GM23338 (cell line): ENCODE results near the gene FST. TPM values are rescaled to one million over a fixed set of nuclear protein-coding genes. Genes with fewer than 3 reads are reported as not detected.

ENCODE experiments used
- CREB1 ChIP-seq: fragments of 250-450 bp; sonication (Bioruptor Pico); IDR thresholded peaks from 2 replicates; pipeline ENCODE4 v1.5.0; 2020; ENCODE audit warnings: low read depth, mild to moderate bottlenecking, moderate library complexity
- ETS1 ChIP-seq: IDR thresholded peaks from 2 replicates; pipeline ENCODE4 v1.6.1; 2016; ENCODE audit warnings: antibody characterized with exemption
- EZH2 ChIP-seq: fragments of 200-600 bp; sonication (generic); IDR thresholded peaks from one replicate; pipeline ENCODE4 v1.8.0; 2017; ENCODE audit warnings: antibody characterized with exemption, mild to moderate bottlenecking, low read depth; ENCODE audit not compliant: unreplicated experiment
- POLR2AphosphoS5 ChIP-seq: IDR thresholded peaks from 2 replicates; pipeline ENCODE4 v1.6.1; 2016; ENCODE audit warnings: antibody characterized with exemption, low read depth
- REST ChIP-seq: IDR thresholded peaks from one replicate; pipeline ENCODE4 v1.6.1; 2018; ENCODE audit warnings: antibody characterized with exemption; ENCODE audit not compliant: unreplicated experiment
- STAT1 ChIP-seq: IDR thresholded peaks from one replicate; pipeline ENCODE4 v1.6.1; 2016; ENCODE audit warnings: antibody characterized with exemption; ENCODE audit not compliant: unreplicated experiment
- ZNF114 ChIP-seq: fragments of 250-450 bp; sonication (Bioruptor Pico); IDR thresholded peaks from 2 replicates; pipeline ENCODE4 v1.5.0; 2020; ENCODE audit warnings: mild to moderate bottlenecking, moderate library complexity
- ZNF331 ChIP-seq: fragments of 250-450 bp; sonication (Bioruptor Pico); IDR thresholded peaks from 2 replicates; pipeline ENCODE4 v1.5.0; 2020; ENCODE audit warnings: low read depth, mild to moderate bottlenecking, moderate library complexity
- polyA plus RNA-seq: library from polyadenylated mRNA; unstranded; fragments of >200 nt; fragmentation: Nextera tagmentation; extraction: Ambion mirVana; gene quantifications from 2 replicates; pipeline ENCODE4 v1.2.1, GENCODE V29; 2016
- total RNA-seq: library from RNA; depleted of rRNA; stranded (reverse); fragments of >200 nt; shearing (Covaris generic); gene quantifications from 2 replicates; pipeline ENCODE4 v1.2.3, GENCODE V29; 2014
- TF ChIP-seq, protein P1 (sequence below): fragments of 250-450 bp; sonication (Bioruptor Pico); IDR thresholded peaks from 2 replicates; pipeline ENCODE4 v1.5.0; 2020; ENCODE audit warnings: mild to moderate bottlenecking, moderate library complexity

Gene FST
- total and polyA plus RNA-seq, 2 experiments from 2014 or later: 7.6 to 13.9 TPM

DNA sequence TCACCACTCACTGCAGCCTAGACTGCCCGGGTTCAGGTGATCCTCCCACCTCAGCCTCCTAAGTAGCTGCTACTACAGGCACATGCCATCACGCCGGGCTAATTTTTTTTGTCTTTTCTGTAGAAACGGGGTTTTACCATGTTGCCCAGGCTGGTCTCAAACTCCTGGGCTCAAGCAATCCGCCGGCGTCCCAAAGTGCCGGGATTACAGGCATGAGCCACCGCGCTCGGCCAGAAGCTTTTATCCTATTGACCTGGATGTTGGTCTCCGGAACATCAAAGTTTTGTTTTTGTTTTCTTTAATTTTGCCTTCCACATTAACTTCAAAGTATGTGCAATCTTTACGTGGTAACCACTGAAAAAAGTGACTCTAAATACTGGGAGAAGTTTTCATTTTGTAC lies 42.4 kb upstream of the FST start (continued):
- TF ChIP-seq, protein P1, sequence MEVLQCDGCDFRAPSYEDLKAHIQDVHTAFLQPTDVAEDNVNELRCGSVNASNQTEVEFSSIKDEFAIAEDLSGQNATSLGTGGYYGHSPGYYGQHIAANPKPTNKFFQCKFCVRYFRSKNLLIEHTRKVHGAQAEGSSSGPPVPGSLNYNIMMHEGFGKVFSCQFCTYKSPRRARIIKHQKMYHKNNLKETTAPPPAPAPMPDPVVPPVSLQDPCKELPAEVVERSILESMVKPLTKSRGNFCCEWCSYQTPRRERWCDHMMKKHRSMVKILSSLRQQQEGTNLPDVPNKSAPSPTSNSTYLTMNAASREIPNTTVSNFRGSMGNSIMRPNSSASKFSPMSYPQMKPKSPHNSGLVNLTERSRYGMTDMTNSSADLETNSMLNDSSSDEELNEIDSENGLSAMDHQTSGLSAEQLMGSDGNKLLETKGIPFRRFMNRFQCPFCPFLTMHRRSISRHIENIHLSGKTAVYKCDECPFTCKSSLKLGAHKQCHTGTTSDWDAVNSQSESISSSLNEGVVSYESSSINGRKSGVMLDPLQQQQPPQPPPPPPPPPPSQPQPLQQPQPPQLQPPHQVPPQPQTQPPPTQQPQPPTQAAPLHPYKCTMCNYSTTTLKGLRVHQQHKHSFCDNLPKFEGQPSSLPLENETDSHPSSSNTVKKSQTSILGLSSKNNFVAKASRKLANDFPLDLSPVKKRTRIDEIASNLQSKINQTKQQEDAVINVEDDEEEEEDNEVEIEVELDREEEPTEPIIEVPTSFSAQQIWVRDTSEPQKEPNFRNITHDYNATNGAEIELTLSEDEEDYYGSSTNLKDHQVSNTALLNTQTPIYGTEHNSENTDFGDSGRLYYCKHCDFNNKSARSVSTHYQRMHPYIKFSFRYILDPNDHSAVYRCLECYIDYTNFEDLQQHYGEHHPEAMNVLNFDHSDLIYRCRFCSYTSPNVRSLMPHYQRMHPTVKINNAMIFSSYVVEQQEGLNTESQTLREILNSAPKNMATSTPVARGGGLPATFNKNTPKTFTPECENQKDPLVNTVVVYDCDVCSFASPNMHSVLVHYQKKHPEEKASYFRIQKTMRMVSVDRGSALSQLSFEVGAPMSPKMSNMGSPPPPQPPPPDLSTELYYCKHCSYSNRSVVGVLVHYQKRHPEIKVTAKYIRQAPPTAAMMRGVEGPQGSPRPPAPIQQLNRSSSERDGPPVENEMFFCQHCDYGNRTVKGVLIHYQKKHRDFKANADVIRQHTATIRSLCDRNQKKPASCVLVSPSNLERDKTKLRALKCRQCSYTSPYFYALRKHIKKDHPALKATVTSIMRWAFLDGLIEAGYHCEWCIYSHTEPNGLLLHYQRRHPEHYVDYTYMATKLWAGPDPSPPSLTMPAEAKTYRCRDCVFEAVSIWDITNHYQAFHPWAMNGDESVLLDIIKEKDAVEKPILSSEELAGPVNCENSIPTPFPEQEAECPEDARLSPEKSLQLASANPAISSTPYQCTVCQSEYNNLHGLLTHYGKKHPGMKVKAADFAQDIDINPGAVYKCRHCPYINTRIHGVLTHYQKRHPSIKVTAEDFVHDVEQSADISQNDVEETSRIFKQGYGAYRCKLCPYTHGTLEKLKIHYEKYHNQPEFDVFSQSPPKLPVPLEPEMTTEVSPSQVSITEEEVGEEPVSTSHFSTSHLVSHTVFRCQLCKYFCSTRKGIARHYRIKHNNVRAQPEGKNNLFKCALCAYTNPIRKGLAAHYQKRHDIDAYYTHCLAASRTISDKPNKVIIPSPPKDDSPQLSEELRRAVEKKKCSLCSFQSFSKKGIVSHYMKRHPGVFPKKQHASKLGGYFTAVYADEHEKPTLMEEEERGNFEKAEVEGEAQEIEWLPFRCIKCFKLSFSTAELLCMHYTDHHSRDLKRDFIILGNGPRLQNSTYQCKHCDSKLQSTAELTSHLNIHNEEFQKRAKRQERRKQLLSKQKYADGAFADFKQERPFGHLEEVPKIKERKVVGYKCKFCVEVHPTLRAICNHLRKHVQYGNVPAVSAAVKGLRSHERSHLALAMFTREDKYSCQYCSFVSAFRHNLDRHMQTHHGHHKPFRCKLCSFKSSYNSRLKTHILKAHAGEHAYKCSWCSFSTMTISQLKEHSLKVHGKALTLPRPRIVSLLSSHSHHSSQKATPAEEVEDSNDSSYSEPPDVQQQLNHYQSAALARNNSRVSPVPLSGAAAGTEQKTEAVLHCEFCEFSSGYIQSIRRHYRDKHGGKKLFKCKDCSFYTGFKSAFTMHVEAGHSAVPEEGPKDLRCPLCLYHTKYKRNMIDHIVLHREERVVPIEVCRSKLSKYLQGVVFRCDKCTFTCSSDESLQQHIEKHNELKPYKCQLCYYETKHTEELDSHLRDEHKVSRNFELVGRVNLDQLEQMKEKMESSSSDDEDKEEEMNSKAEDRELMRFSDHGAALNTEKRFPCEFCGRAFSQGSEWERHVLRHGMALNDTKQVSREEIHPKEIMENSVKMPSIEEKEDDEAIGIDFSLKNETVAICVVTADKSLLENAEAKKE (CRISPR knock-in tag): no peak
- TF ChIP-seq POLR2AphosphoS5 (no peak), REST (no peak), ZNF331 (CRISPR knock-in tag) (no peak), EZH2 (no peak), ZNF114 (CRISPR knock-in tag) (no peak), STAT1 (no peak), CREB1 (CRISPR knock-in tag) (no peak), ETS1 (no peak)
